Endothelial cell of umbilical vein (primary cell): ENCODE results near the gene MS4A15. TPM values are rescaled to one million over a fixed set of nuclear protein-coding genes. Genes with fewer than 3 reads are reported as not detected.

Source experiments
- BruUV-seq: library from RNA; stranded (reverse); fragments of 400-500 nt; replicated peaks from 2 replicates; lab custom pipeline; 2021; lab: Mats Ljungman, UMichigan
- CTCF ChIA-PET: fragments of 300-600, 350-600 bp; sonication (Branson Sonifier 250); formaldehyde crosslinking; loops from one replicate; lab custom pipeline; 2021; ENCODE audit warnings: antibody characterized with exemption, inconsistent platforms; lab: Charles Lee
- POLR2A ChIA-PET: fragments of 300-600, 350-600 bp; sonication (Branson Sonifier 250); formaldehyde crosslinking; loops from one replicate; lab custom pipeline; 2021; ENCODE audit warnings: antibody characterized with exemption, inconsistent platforms; lab: Charles Lee
- DNase-seq: peaks from one replicate; pipeline ENCODE4 v3.0.0-alpha.2; 2011; ENCODE audit warnings: low read depth, low spot score
- FAIRE-seq: peaks from 2 replicates; lab custom pipeline; 2011; peaks lifted over from hg19 to GRCh38; lab: Jason Lieb, UNC
- H2AFZ ChIP-seq: 2 replicates; pipeline ENCODE4 v1.6.0; 2012; ENCODE audit warnings: low read depth, low read length, control low read depth, inconsistent platforms
- H3K27ac ChIP-seq: 2 replicates; pipeline ENCODE4 v1.5.1; 2011; ENCODE audit warnings: low read depth, mild to moderate bottlenecking, control low read depth, low read length, moderate library complexity; ENCODE audit not compliant: insufficient read depth
- H3K27me3 ChIP-seq, 2 experiments: 2 replicates each; pipeline versions ENCODE4 v1.6.0 to v1.6.1; 2011; ENCODE audit warnings: low read length in 2 of 2, mixed read lengths in 1 of 2; ENCODE audit not compliant: control insufficient read depth in 2 of 2, insufficient read depth in 2 of 2
- H3K36me3 ChIP-seq, 2 experiments: 2 replicates in 1 of 2; 3 replicates in 1 of 2; pipeline ENCODE4 v1.5.1; 2011; ENCODE audit warnings: low read length in 2 of 2, mild to moderate bottlenecking in 1 of 2, moderate library complexity in 1 of 2; ENCODE audit not compliant: control insufficient read depth in 2 of 2, insufficient read depth in 2 of 2; ENCODE audit errors: extremely low read depth in 1 of 2
- H3K4me1 ChIP-seq: 3 replicates; pipeline ENCODE4 v1.5.1; 2011; ENCODE audit warnings: mild to moderate bottlenecking, low read length; ENCODE audit not compliant: control insufficient read depth, insufficient read depth; ENCODE audit errors: extremely low read depth
- H3K4me2 ChIP-seq: 2 replicates; pipeline ENCODE4 v1.6.1; 2011; ENCODE audit warnings: low read length, control low read depth, mixed read lengths; ENCODE audit not compliant: insufficient read depth
- H3K4me3 ChIP-seq, 3 experiments: fragments of 200-600 bp in 1 of 3; sonication (generic), shearing (Covaris generic) in 1 of 3; replicated peaks in 1 of 3; 2 replicates each; pipeline ENCODE4 v1.5.1; 2011 to 2016; ENCODE audit warnings: control low read depth in 3 of 3, low read length in 3 of 3, mild to moderate bottlenecking in 2 of 3, inconsistent platforms in 1 of 3, low read depth in 1 of 3, moderate library complexity in 1 of 3; ENCODE audit not compliant: insufficient read depth in 1 of 3
- H3K79me2 ChIP-seq: 2 replicates; pipeline ENCODE4 v1.6.0; 2012; ENCODE audit warnings: low read length, inconsistent platforms; ENCODE audit not compliant: control insufficient read depth, insufficient read depth
- H3K9ac ChIP-seq: replicated peaks from 2 replicates; pipeline ENCODE3; 2011; ENCODE audit warnings: low read length, control low read depth; ENCODE audit not compliant: insufficient read depth; ENCODE audit errors: extremely low read depth
- H3K9me1 ChIP-seq: replicated peaks from 3 replicates; pipeline ENCODE4 v1.6.0; 2011; ENCODE audit warnings: mild to moderate bottlenecking, low read length; ENCODE audit not compliant: control insufficient read depth, insufficient read depth; ENCODE audit errors: extremely low read depth
- H3K9me3 ChIP-seq: replicated peaks from 2 replicates; pipeline ENCODE4 v1.5.1; 2012; ENCODE audit warnings: low read length, inconsistent platforms; ENCODE audit not compliant: control insufficient read depth, insufficient read depth
- H4K20me1 ChIP-seq: replicated peaks from 2 replicates; pipeline ENCODE3; 2011; ENCODE audit warnings: mild to moderate bottlenecking, low read length; ENCODE audit not compliant: control insufficient read depth, insufficient read depth; ENCODE audit errors: extremely low read depth
- CTCF ChIP-seq, 2 donors: IDR thresholded peaks; 1 replicate in 1 of 2; 2 replicates in 1 of 2; pipeline ENCODE4 v1.5.1; 2011; ENCODE audit warnings: low read length in 2 of 2, mild to moderate bottlenecking in 2 of 2, moderate library complexity in 2 of 2, control low read depth in 1 of 2, inconsistent platforms in 1 of 2, low read depth in 1 of 2; ENCODE audit not compliant: insufficient read depth in 1 of 2; ENCODE audit errors: extremely low read depth in 1 of 2
- EZH2 ChIP-seq: IDR thresholded peaks from 2 replicates; pipeline ENCODE4 v1.6.1; 2012; ENCODE audit warnings: borderline replicate concordance, low read depth, mild to moderate bottlenecking, moderate library complexity, low read length, inconsistent platforms; ENCODE audit not compliant: severe bottlenecking
- FOS ChIP-seq: IDR thresholded peaks from 2 replicates; pipeline ENCODE4 v1.6.1; 2011; ENCODE audit warnings: mild to moderate bottlenecking, low read length, moderate library complexity, borderline replicate concordance; ENCODE audit not compliant: insufficient read depth
- GATA2 ChIP-seq: IDR thresholded peaks from 2 replicates; pipeline ENCODE4 v1.7.0; 2011; ENCODE audit warnings: low read depth, mild to moderate bottlenecking, moderate library complexity, mixed read lengths, low read length; ENCODE audit not compliant: insufficient read length, insufficient read depth
- MYC ChIP-seq: IDR thresholded peaks from one replicate; pipeline ENCODE4 v1.6.1; 2011; ENCODE audit warnings: mild to moderate bottlenecking, low read depth, low read length
- POLR2A ChIP-seq: IDR thresholded peaks from 2 replicates; pipeline ENCODE4 v1.6.1; 2012; ENCODE audit warnings: low read depth, mild to moderate bottlenecking, control low read depth, low read length
- POLR2AphosphoS5 ChIP-seq: IDR thresholded peaks from 2 replicates; pipeline ENCODE4 v1.6.1; 2012; ENCODE audit warnings: low read depth, mild to moderate bottlenecking, control low read depth, low read length, moderate library complexity; ENCODE audit not compliant: insufficient read depth
- dilution Hi-C: fragments of 300-500 bp; cut with MboI; formaldehyde crosslinking; loops from one replicate; pipeline ENCODE4 v1.15.0; 2019; ENCODE audit warnings: low sequenced_read_pairs; ENCODE audit not compliant: extremely low pct_ligation_motif_present
- intact Hi-C: fragments of 100-400 bp; cut with micrococcal nuclease; formaldehyde crosslinking; loops from one replicate; pipeline ENCODE4 v1.10.0; 2022
- polyA plus RNA-seq, 4 experiments: library from polyadenylated mRNA; depleted of rRNA in 3 of 4; stranded (reverse) in 3 of 4; unstranded in 1 of 4; fragments of >200 nt; gene quantifications; 2 replicates each; pipeline versions ENCODE4 v1.2.1 to v1.2.3, GENCODE V29; 2011 to 2012; ENCODE audit warnings: missing spikeins in 1 of 4
- total RNA-seq: library from RNA; stranded (reverse); gene quantifications from 2 replicates; pipeline ENCODE4 v1.2.3, GENCODE V29; 2021

MS4A15 gene
- total and polyA plus RNA-seq, 2 donors (not counting 3 experiments of a cell fraction or from before 2014, with no cell fraction given), result not detected

GRCh38 chr11:60780065-60780464 lies 23.4 kb downstream of the MS4A15 start:
- intact Hi-C loops, result no loop called here
- BruUV-seq, result no TSS peak
- Histone ChIP-seq H3K4me1 (peaks cover 23% of the 10 kb centered on the region), H3K4me3 (no peak overlapping the region), H3K9me3 (no peaks in the 10 kb centered on the region), H3K36me3 (no peaks in the 10 kb centered on the region), H3K9ac (no peak overlapping the region), H3K4me2 (no peak overlapping the region), H2AFZ (no peak overlapping the region), H3K9me1 (no peaks in the 10 kb centered on the region), H3K79me2 (no peaks in the 10 kb centered on the region), H4K20me1 (no peaks in the 10 kb centered on the region), H3K27ac (no peak overlapping the region), H3K27me3 (no peaks in the 10 kb centered on the region)
- no peak for TF ChIP-seq MYC
- no peak for TF ChIP-seq POLR2A
- no peak for TF ChIP-seq POLR2AphosphoS5
- no peak for TF ChIP-seq FOS
- TF ChIP-seq EZH2, result no peak
- no peak for TF ChIP-seq CTCF (IDR thresholded peaks at IDR 0.05; ENCODE audit: extremely low read depth in 1 of 2, insufficient read depth in 1 of 2, low read depth in 1 of 2, low read length in 2 of 2)
- TF ChIP-seq GATA2, result no peak
- ChIA-PET POLR2A (no interaction called here), CTCF (interaction anchor here (1.2 to 7.5 kb wide), 4 partner anchors 14 to 119 kb away, joined by 3 to 148 read pairs (median 42); no protein-coding TSS in a partner anchor)
- dilution Hi-C loops, result no loop called here
- FAIRE-seq (no peak), DNase-seq (no peak)
